Gastrocnemius medialis (tissue), 4 donors: ENCODE results near the gene PLCZ1.

Experiments used
- CTCF ChIP-seq, 5 experiments: fragments of 450-650 bp in 3 of 5; fragments of 200-600 bp in 2 of 5; sonication (generic) in 2 of 5; IDR thresholded peaks in 4 of 5; conservative IDR thresholded peaks in 1 of 5; 1 replicate in 4 of 5; 2 replicates in 1 of 5; pipeline ENCODE4 v1.5.1; 2016 to 2019; ENCODE audit warnings: antibody characterized with exemption in 5 of 5, mild to moderate bottlenecking in 3 of 5, moderate library complexity in 3 of 5
- POLR2A ChIP-seq, 2 donors: fragments of 450-650 bp; IDR thresholded peaks; one replicate each; pipeline ENCODE4 v1.6.1; 2017; ENCODE audit warnings: antibody characterized with exemption in 2 of 2, mild to moderate bottlenecking in 2 of 2, moderate library complexity in 2 of 2

DNA sequence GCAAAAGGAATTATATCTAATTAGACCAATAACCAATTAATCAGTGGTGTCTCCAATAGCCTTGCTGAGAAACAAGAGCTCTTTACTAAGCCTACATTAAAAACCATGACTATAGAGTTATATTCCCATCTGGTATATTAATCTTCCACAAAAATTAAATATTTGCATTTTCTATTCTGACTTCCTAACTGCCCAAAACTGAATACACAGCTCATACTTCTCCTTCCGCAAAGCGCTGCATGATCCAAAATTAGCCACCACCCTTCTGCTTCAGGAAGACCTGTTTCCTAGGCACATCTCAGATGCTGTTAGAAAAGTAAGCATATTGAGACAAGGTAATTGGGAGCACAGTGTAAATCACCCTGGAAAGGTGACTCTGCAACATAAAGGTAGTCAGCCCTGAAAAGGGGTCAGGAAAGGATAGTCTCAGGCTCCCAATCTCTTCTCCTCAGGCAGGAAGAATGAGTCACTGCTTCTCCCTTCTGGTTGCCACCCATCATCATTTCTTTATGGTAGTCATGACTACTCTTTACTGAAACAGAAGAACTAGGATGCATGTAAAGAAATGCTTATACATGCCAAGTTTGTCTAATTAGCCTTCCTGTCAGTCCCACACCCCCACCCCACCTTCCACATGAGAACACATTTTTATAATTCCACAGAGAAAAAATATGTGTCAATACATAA, 54.3 kb downstream of the PLCZ1 start:
- TF ChIP-seq CTCF (IDR thresholded peaks at IDR 0.05 in 4 of 5, conservative IDR thresholded peaks at IDR 0.05 in 1 of 5) (no peak), POLR2A (IDR thresholded peaks at IDR 0.05) (no peak)
